GM06990 (cell line): ENCODE data around the gene TNRC18.

ENCODE experiments used
- DNase-seq: peaks from one replicate; pipeline ENCODE4 v3.0.0-alpha.2; 2011; ENCODE audit not compliant: insufficient read length; ENCODE audit errors: extremely low read depth
- H3K27me3 ChIP-seq: replicated peaks from 2 replicates; pipeline ENCODE4 v1.6.0; 2011; ENCODE audit warnings: low read length; ENCODE audit not compliant: control insufficient read depth, insufficient read depth
- H3K36me3 ChIP-seq: 2 replicates; pipeline ENCODE4 v1.5.1; 2011; ENCODE audit warnings: low read length; ENCODE audit not compliant: control insufficient read depth, insufficient read depth
- H3K4me3 ChIP-seq: replicated peaks from 2 replicates; pipeline ENCODE4 v1.5.1; 2011; ENCODE audit warnings: low read depth, mild to moderate bottlenecking, control low read depth, low read length
- CTCF ChIP-seq: IDR thresholded peaks from 2 replicates; pipeline ENCODE4 v1.5.1; 2011; ENCODE audit warnings: low read length, control low read depth, mild to moderate bottlenecking, inconsistent platforms; ENCODE audit not compliant: insufficient read depth, poor library complexity, severe bottlenecking

Gene TNRC18

GRCh38 chr7:5457245-5457735 is 33.7 kb upstream of the TNRC18 start:
- Histone ChIP-seq H3K36me3 (no peaks in the 10 kb centered on the region), H3K27me3 (no peaks in the 10 kb centered on the region; the same call in 1 of the 2 replicates), H3K4me3 (no peak overlapping the region)
- no peak for DNase-seq
- no peak for TF ChIP-seq CTCF

- TF ChIP-seq CTCF: no peak
- DNase-seq: no peak
- H3K36me3 ChIP-seq: no peaks in the 10 kb centered on the region
- no peak overlapping the region for H3K4me3 ChIP-seq
- no peaks in the 10 kb centered on the region; the same call in 1 of the 2 replicates for H3K27me3 ChIP-seq
Observed at GRCh38 chr7:5456409-5456808, 32.8 kb upstream of the TNRC18 start.

DNA sequence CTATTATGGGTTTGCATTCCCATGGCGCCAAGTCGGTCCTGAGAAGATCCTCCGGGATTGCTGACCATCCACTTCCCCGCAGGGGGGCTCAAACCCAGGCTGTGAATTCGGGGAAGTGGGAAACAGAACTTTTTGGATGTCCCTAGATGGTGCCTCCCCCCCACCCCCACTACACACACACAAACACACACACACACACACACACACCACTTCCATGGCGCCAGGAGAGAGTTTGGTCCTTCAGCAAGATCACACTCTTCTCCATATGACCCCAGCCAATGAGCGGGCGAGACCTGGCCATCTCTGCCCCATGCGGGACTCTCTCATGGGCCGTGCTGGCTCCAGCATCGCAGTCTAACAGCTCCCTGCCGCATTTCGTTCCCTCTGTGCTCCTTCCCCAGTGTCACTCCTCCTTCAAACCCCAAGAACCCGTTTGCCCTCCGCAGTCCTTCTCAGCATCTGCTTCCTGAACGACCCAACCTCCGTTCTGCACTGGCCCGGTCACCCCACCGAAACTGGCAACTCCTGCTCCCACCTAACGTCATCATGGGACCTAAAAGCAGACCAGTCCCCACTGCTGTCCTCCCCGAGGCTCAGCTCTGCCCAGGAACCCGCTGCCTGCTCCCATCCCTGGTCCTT is 32.1 kb upstream of the TNRC18 start:
- TF ChIP-seq CTCF: no peak
- no peaks in the 10 kb centered on the region; the same call in 1 of the 2 replicates for H3K27me3 ChIP-seq
- DNase-seq: no peak
- no peaks in the 10 kb centered on the region for H3K36me3 ChIP-seq
- H3K4me3 ChIP-seq: no peak overlapping the region

GRCh38 chr7:5455175-5455574 is 31.5 kb upstream of the TNRC18 start:
- no peak for TF ChIP-seq CTCF
- no peaks in the 10 kb centered on the region for H3K36me3 ChIP-seq
- H3K4me3 ChIP-seq: no peak overlapping the region
- DNase-seq: no peak
- H3K27me3 ChIP-seq: no peaks in the 10 kb centered on the region; the same call in 1 of the 2 replicates

DNA sequence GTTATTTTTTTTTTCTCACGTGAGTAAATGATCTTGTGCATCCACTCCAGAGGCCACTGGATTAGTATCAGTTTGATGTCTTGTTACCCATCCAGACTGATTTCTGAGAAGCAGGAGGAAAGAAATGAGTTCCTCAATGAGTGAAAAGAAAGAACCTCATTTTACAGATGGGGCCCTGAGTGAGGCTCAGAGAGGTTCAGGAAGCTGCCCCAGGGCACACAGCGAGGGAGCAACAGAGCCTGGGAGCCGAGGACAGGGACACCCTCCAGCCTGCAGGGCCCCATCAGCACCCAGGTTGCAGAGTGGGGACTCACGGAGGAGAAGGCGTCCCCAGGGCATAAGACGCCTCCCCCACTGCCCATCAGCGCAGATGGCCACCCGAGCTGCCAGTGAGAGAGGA is 30.9 kb upstream of the TNRC18 start:
- no peaks in the 10 kb centered on the region; the same call in 1 of the 2 replicates for H3K27me3 ChIP-seq
- H3K36me3 ChIP-seq: no peaks in the 10 kb centered on the region
- H3K4me3 ChIP-seq: no peak overlapping the region
- no peak for DNase-seq
- TF ChIP-seq CTCF: no peak
